GM18907 (cell line): ENCODE results near the gene GSG1L2.

Experiments
- ATAC-seq: cut with Tn5 transposase; IDR thresholded peaks from one replicate; pipeline ENCODE4 v1.9.1; 2021; ENCODE audit warnings: mild to moderate bottlenecking, moderate library complexity; ENCODE audit not compliant: unreplicated experiment

GSG1L2 gene

GRCh38 chr17:9825641-9826150 lies 3.8 kb upstream of the GSG1L2 start, which contains the start of gene GLP2R:
Gene GLP2R, plus strand, starts transcription at chr17:9825924. Its CDS starts 140 bp downstream, at chr17:9826064.
- ATAC-seq = no peak

- ATAC-seq = no peak
Measured at GRCh38 chr17:9824797-9825338, 3.0 kb upstream of the GSG1L2 start.

GRCh38 chr17:9824094-9824493 lies 2.2 kb upstream of the GSG1L2 start:
- no peak for ATAC-seq

GRCh38 chr17:9820448-9820847 lies 1.4 kb downstream of the GSG1L2 start:
- ATAC-seq = no peak

GRCh38 chr17:9818760-9819159 lies 3.1 kb downstream of the GSG1L2 start:
- no peak for ATAC-seq

GRCh38 chr17:9817086-9817485 lies 4.8 kb downstream of the GSG1L2 start:
- no peak for ATAC-seq

- ATAC-seq = no peak
Measured at GRCh38 chr17:9816472-9816871, 5.4 kb downstream of the GSG1L2 start.

- no peak for ATAC-seq
Measured at GRCh38 chr17:9814337-9814945, 7.4 kb downstream of the GSG1L2 start.

GRCh38 chr17:9813166-9813565 lies 8.7 kb downstream of the GSG1L2 start:
- no peak for ATAC-seq

GRCh38 chr17:9811537-9811936 lies 10.3 kb downstream of the GSG1L2 start:
- ATAC-seq = no peak

GRCh38 chr17:9811086-9811485 lies 10.8 kb downstream of the GSG1L2 start:
- ATAC-seq = no peak

GRCh38 chr17:9810100-9810949 lies 11.6 kb downstream of the GSG1L2 start:
- ATAC-seq = no peak

- ATAC-seq = no peak
Measured at GRCh38 chr17:9809409-9809808, 12.5 kb downstream of the GSG1L2 start.

GRCh38 chr17:9806699-9807098 lies 15.2 kb downstream of the GSG1L2 start:
- ATAC-seq = no peak

GRCh38 chr17:9805769-9806168 lies 16.1 kb downstream of the GSG1L2 start:
- ATAC-seq = no peak

GRCh38 chr17:9802697-9803096 lies 19.2 kb downstream of the GSG1L2 start:
- ATAC-seq = no peak

GRCh38 chr17:9802294-9802693 lies 19.6 kb downstream of the GSG1L2 start:
- ATAC-seq = no peak

- ATAC-seq = no peak
Measured at GRCh38 chr17:9801505-9801904, 20.4 kb downstream of the GSG1L2 start.

GRCh38 chr17:9798724-9799123 lies 23.2 kb downstream of the GSG1L2 start:
- ATAC-seq = no peak

GRCh38 chr17:9798008-9798407 lies 23.9 kb downstream of the GSG1L2 start:
- no peak for ATAC-seq

GRCh38 chr17:9792181-9792840 lies 29.6 kb downstream of the GSG1L2 start:
- no peak for ATAC-seq
